CD14-positive monocyte (primary cell): ENCODE results near the gene TANGO2. TPM values are rescaled to one million over a fixed set of nuclear protein-coding genes. Genes with fewer than 3 reads are reported as not detected.
A peak's percentile ranks its signal among the peaks of the same experiment; 100 is the strongest.

Experiments
- DNase-seq, 3 donors: peaks; one replicate each; pipeline ENCODE4 v3.0.0-alpha.2; 2011 to 2022
- H2AFZ ChIP-seq: 2 replicates; pipeline ENCODE4 v1.6.0; 2012; ENCODE audit warnings: mild to moderate bottlenecking, low read depth, low read length, inconsistent platforms; ENCODE audit not compliant: insufficient read depth, poor library complexity, severe bottlenecking
- H3K27ac ChIP-seq, 2 donors: 1 replicate in 1 of 2; 2 replicates in 1 of 2; pipeline ENCODE4 v1.5.1; 2012 to 2013; ENCODE audit warnings: low read length in 2 of 2, control low read depth in 1 of 2, inconsistent platforms in 1 of 2, low read depth in 1 of 2, mild to moderate bottlenecking in 1 of 2
- H3K27me3 ChIP-seq, 2 donors: one replicate each; pipeline versions ENCODE4 v1.6.0 to v1.6.1; 2011 to 2013; ENCODE audit warnings: low read length in 2 of 2; ENCODE audit not compliant: control insufficient read depth in 2 of 2, insufficient read depth in 2 of 2
- H3K36me3 ChIP-seq, 2 donors: replicated peaks in 1 of 2; 1 replicate in 1 of 2; 2 replicates in 1 of 2; pipeline versions ENCODE4 v1.5.1 to v1.6.1; 2012 to 2013; ENCODE audit warnings: low read length in 2 of 2, control low read depth in 1 of 2, inconsistent platforms in 1 of 2, mild to moderate bottlenecking in 1 of 2; ENCODE audit not compliant: insufficient read depth in 2 of 2, control insufficient read depth in 1 of 2
- H3K4me1 ChIP-seq, 2 donors: 1 replicate in 1 of 2; 2 replicates in 1 of 2; pipeline versions ENCODE4 v1.5.1 to v1.6.1; 2012 to 2013; ENCODE audit warnings: low read length in 2 of 2, control low read depth in 1 of 2, inconsistent platforms in 1 of 2, mild to moderate bottlenecking in 1 of 2, moderate library complexity in 1 of 2; ENCODE audit not compliant: insufficient read depth in 2 of 2, control insufficient read depth in 1 of 2
- H3K4me2 ChIP-seq: replicated peaks from 2 replicates; pipeline ENCODE3; 2012; ENCODE audit warnings: low read length, moderate library complexity, mild to moderate bottlenecking; ENCODE audit not compliant: poor library complexity, severe bottlenecking; ENCODE audit errors: extremely low read depth
- H3K4me3 ChIP-seq, 3 experiments: fragments of 200-600 bp in 1 of 3; sonication (generic) in 1 of 3; replicated peaks in 1 of 3; 1 replicate in 2 of 3; 2 replicates in 1 of 3; pipeline ENCODE4 v1.5.1; 2011 to 2013; ENCODE audit warnings: low read length in 3 of 3, mild to moderate bottlenecking in 3 of 3, control low read depth in 2 of 3, low read depth in 2 of 3, inconsistent platforms in 1 of 3, moderate library complexity in 1 of 3
- H3K79me2 ChIP-seq: 2 replicates; pipeline ENCODE4 v1.6.0; 2012; ENCODE audit warnings: mild to moderate bottlenecking, control low read depth, inconsistent platforms, low read length, moderate library complexity; ENCODE audit not compliant: insufficient read depth
- H3K9ac ChIP-seq: 2 replicates; pipeline ENCODE4 v1.6.0; 2017; ENCODE audit warnings: low read length, mild to moderate bottlenecking; ENCODE audit not compliant: insufficient read depth, poor library complexity, severe bottlenecking
- H3K9me3 ChIP-seq, 2 donors: replicated peaks in 1 of 2; 1 replicate in 1 of 2; 2 replicates in 1 of 2; pipeline versions ENCODE4 v1.5.1 to v1.6.1; 2012 to 2013; ENCODE audit warnings: low read length in 2 of 2, control low read depth in 1 of 2; ENCODE audit not compliant: control insufficient read depth in 1 of 2, insufficient read depth in 1 of 2
- H4K20me1 ChIP-seq: 2 replicates; pipeline ENCODE4 v1.6.0; 2012; ENCODE audit warnings: mild to moderate bottlenecking, low read length, control low read depth, moderate library complexity; ENCODE audit not compliant: insufficient read depth
- H3K27ac Mint-ChIP-seq, 7 donors: one replicate each; pipeline ENCODE4 v1.8.0; 2020; ENCODE audit warnings: mild to moderate bottlenecking in 7 of 7, mixed read lengths in 7 of 7, moderate library complexity in 6 of 7, inconsistent platforms in 2 of 7
- H3K27me3 Mint-ChIP-seq, 3 donors: one replicate each; pipeline ENCODE4 v1.8.0; 2021 to 2022; ENCODE audit warnings: low read depth in 3 of 3, mild to moderate bottlenecking in 3 of 3, mixed read lengths in 3 of 3, moderate library complexity in 3 of 3, inconsistent platforms in 1 of 3
- H3K36me3 Mint-ChIP-seq, 2 donors: one replicate each; pipeline ENCODE4 v1.8.0; 2020; ENCODE audit warnings: mixed read lengths in 2 of 2, inconsistent platforms in 1 of 2, mild to moderate bottlenecking in 1 of 2
- H3K4me1 Mint-ChIP-seq: one replicate; pipeline ENCODE4 v1.8.0; 2020; ENCODE audit warnings: mild to moderate bottlenecking, mixed read lengths
- H3K4me3 Mint-ChIP-seq, 2 donors: one replicate each; pipeline ENCODE4 v1.8.0; 2020; ENCODE audit warnings: mild to moderate bottlenecking in 2 of 2, mixed read lengths in 2 of 2, moderate library complexity in 1 of 2
- H3K9me3 Mint-ChIP-seq, 7 donors: one replicate each; pipeline ENCODE4 v1.8.0; 2020 to 2022; ENCODE audit warnings: mixed read lengths in 7 of 7, mild to moderate bottlenecking in 6 of 7, moderate library complexity in 6 of 7, inconsistent platforms in 2 of 7
- CTCF ChIP-seq: fragments of 200-600 bp; IDR thresholded peaks from one replicate; pipeline ENCODE4 v1.8.0; 2022; ENCODE audit warnings: antibody characterized with exemption, mild to moderate bottlenecking
- WGBS: methylation state at CpG from one replicate; pipeline ENCODE4 v1.1.5; 2013; ENCODE audit warnings: missing lambda C conversion rate; ENCODE audit not compliant: insufficient coverage; 5-methylcytosine and 5-hydroxymethylcytosine counted together
- intact Hi-C, 2 donors: fragments of 100-400 bp; cut with micrococcal nuclease; formaldehyde crosslinking; loops; one replicate each; pipeline versions ENCODE4 v1.15.0 to v1.15.1; 2023
- polyA plus RNA-seq, 3 donors: library from polyadenylated mRNA; depleted of rRNA in 1 of 3; unstranded in 2 of 3; stranded (reverse) in 1 of 3; fragments of 300-500 nt in 2 of 3; fragments of >200 nt in 1 of 3; fragmentation: Illumina TruSeq in 2 of 3; gene quantifications; 1 replicate in 2 of 3; 2 replicates in 1 of 3; pipeline ENCODE4 v1.2.3, GENCODE V29; 2012 to 2021

TANGO2 gene
- polyA plus RNA-seq, 3 donors, result 56.4 to 94.9 (median 58.2) TPM

GRCh38 chr22:20017622-20017958 is 3.3 kb upstream of the TANGO2 start:
- peaks cover 17% of the 10 kb centered on the region for H3K79me2 ChIP-seq
- peaks cover 24 to 37% of the 10 kb centered on the region in 2 donors for H3K4me1 ChIP-seq
- H3K36me3 Mint-ChIP-seq, result no peaks in the 10 kb centered on the region
- no peak for DNase-seq
- no peaks in the 10 kb centered on the region for H3K36me3 ChIP-seq
- H4K20me1 ChIP-seq, result peaks cover 16% of the 10 kb centered on the region
- H3K9ac ChIP-seq, result no peak overlapping the region
- H3K27ac ChIP-seq, result no peak overlapping the region
- TF ChIP-seq CTCF, result no peak
- WGBS, result 11% methylated on average over 3 of the region's 9 CpGs
- peaks cover 37 to 53% (median 45%) of the 10 kb centered on the region in 3 donors for H3K27me3 Mint-ChIP-seq
- H3K27me3 ChIP-seq, result peaks cover 17 to 37% of the 10 kb centered on the region in 2 donors
- no peak overlapping the region for H2AFZ ChIP-seq
- H3K9me3 Mint-ChIP-seq, result peaks cover 0 to 8% (median 0%) of the 10 kb centered on the region in 7 donors
- H3K4me1 Mint-ChIP-seq, result peaks cover 23% of the 10 kb centered on the region
- peak overlapping the region in 1 of 3 experiments; percentile 79 for H3K4me3 ChIP-seq
- intact Hi-C loops, result loop anchor here in 1 of 2 donors (5.0 to 10.0 kb wide), 2 partner anchors 163 to 540 kb away; partner anchors contain the start of genes CDC45, GNB1L, RTL10 and UFD1
- peak overlapping the region; percentile 85 to 94 for H3K4me3 Mint-ChIP-seq
- H3K4me2 ChIP-seq, result peak overlapping the region; percentile 84
- peaks cover 0 to 6% of the 10 kb centered on the region in 2 donors for H3K9me3 ChIP-seq
- no peak overlapping the region for H3K27ac Mint-ChIP-seq

- Histone ChIP-seq H3K27me3 (peaks cover 17 to 37% of the 10 kb centered on the region in 2 donors), H3K79me2 (peaks cover 18% of the 10 kb centered on the region), H3K4me2 (no peak overlapping the region), H3K9me3 (peaks cover 0 to 6% of the 10 kb centered on the region in 2 donors), H3K4me1 (peaks cover 29 to 41% of the 10 kb centered on the region in 2 donors), H3K36me3 (no peaks in the 10 kb centered on the region), H3K9ac (no peak overlapping the region), H2AFZ (no peak overlapping the region), H4K20me1 (peaks cover 20% of the 10 kb centered on the region), H3K27ac (no peak overlapping the region), H3K4me3 (no peak overlapping the region)
- WGBS, result 93% methylated on average over 4 of the region's 5 CpGs
- TF ChIP-seq CTCF, result no peak
- H3K9me3 Mint-ChIP-seq, result peaks cover 0 to 8% (median 0%) of the 10 kb centered on the region in 7 donors
- H3K4me3 Mint-ChIP-seq, result peak overlapping the region in 1 of 2 donors; percentile 94
- peaks cover 27% of the 10 kb centered on the region for H3K4me1 Mint-ChIP-seq
- H3K36me3 Mint-ChIP-seq, result no peaks in the 10 kb centered on the region
- DNase-seq, result no peak
- intact Hi-C loops, result loop anchor here in 1 of 2 donors (5.0 to 10.0 kb wide), 2 partner anchors 163 to 541 kb away; partner anchors contain the start of genes CDC45, GNB1L, RTL10 and UFD1
- H3K27ac Mint-ChIP-seq, result no peak overlapping the region
- H3K27me3 Mint-ChIP-seq, result peaks cover 37 to 53% (median 45%) of the 10 kb centered on the region in 3 donors
These were observed 2.9 kb upstream of the TANGO2 start for GRCh38 chr22:20018001-20018400.
